H1 (cell line): ENCODE measurements around the gene SHROOM3. TPM values are rescaled to one million over a fixed set of nuclear protein-coding genes. Genes with fewer than 3 reads are reported as not detected.
A peak's percentile ranks its signal among the peaks of the same experiment; 100 is the strongest.

Experiments
- CTCF ChIA-PET: fragments of 300-600 bp; sonication (Branson Sonifier 250); formaldehyde crosslinking; loops from one replicate; lab custom pipeline; 2021; ENCODE audit not compliant: partially characterized antibody; lab: Charles Lee
- POLR2A ChIA-PET: fragments of 300-600 bp; sonication (Branson Sonifier 250); formaldehyde crosslinking; loops from one replicate; lab custom pipeline; 2021; ENCODE audit warnings: inconsistent platforms; ENCODE audit not compliant: partially characterized antibody; lab: Charles Lee
- DNase-seq, 2 experiments: peaks; one replicate each; pipeline versions ENCODE4 v3.0.0 to v3.0.0-alpha.2; 2010 to 2022; ENCODE audit warnings: low spot score in 2 of 2, low read depth in 1 of 2, mixed read lengths in 1 of 2
- FAIRE-seq: peaks from 2 replicates; lab custom pipeline; 2011; peaks lifted over from hg19 to GRCh38; lab: Jason Lieb, UNC
- H2AFZ ChIP-seq: 2 replicates; pipeline ENCODE4 v1.8.1; 2012; ENCODE audit warnings: low read length, inconsistent platforms
- H2AK5ac ChIP-seq: 2 replicates; pipeline ENCODE4 v1.6.1; 2013; ENCODE audit warnings: low read depth, low read length
- H2BK120ac ChIP-seq: replicated peaks from 2 replicates; pipeline ENCODE3; 2013; ENCODE audit warnings: low read depth, low read length, inconsistent platforms
- H2BK12ac ChIP-seq: 2 replicates; pipeline ENCODE4 v1.6.1; 2013; ENCODE audit warnings: low read depth, low read length
- H2BK15ac ChIP-seq: 2 replicates; pipeline ENCODE4 v1.6.1; 2013; ENCODE audit warnings: low read length
- H2BK20ac ChIP-seq: 2 replicates; pipeline ENCODE4 v1.6.1; 2013; ENCODE audit warnings: low read length
- H2BK5ac ChIP-seq: 2 replicates; pipeline ENCODE4 v1.6.1; 2013; ENCODE audit warnings: low read depth, low read length
- H3K14ac ChIP-seq: 2 replicates; pipeline ENCODE4 v1.6.1; 2013; ENCODE audit warnings: inconsistent platforms; ENCODE audit not compliant: insufficient read length
- H3K18ac ChIP-seq: 2 replicates; pipeline ENCODE4 v1.6.1; 2013; ENCODE audit warnings: low read length; ENCODE audit errors: extremely low read depth
- H3K23ac ChIP-seq: 2 replicates; pipeline ENCODE4 v1.6.1; 2013; ENCODE audit warnings: inconsistent platforms; ENCODE audit not compliant: insufficient read length
- H3K23me2 ChIP-seq: 2 replicates; pipeline ENCODE4 v1.6.1; 2013; ENCODE audit warnings: low read depth, low read length
- H3K27ac ChIP-seq: 2 replicates; pipeline ENCODE4 v1.6.1; 2011; ENCODE audit warnings: low read depth, low read length, inconsistent platforms
- H3K27me3 ChIP-seq, 4 experiments: replicated peaks in 1 of 4; 1 replicate in 1 of 4; 2 replicates in 3 of 4; pipeline versions ENCODE4 v1.6.1 to v1.8.1; 2011 to 2013; ENCODE audit warnings: low read length in 3 of 4, mild to moderate bottlenecking in 3 of 4, inconsistent platforms in 2 of 4, mixed read lengths in 2 of 4, moderate library complexity in 1 of 4; ENCODE audit not compliant: control insufficient read depth in 3 of 4, insufficient read depth in 3 of 4; ENCODE audit errors: extremely low read depth in 1 of 4
- H3K36me3 ChIP-seq, 4 experiments: 2 replicates each; pipeline versions ENCODE4 v1.6.1 to v1.8.1; 2011 to 2013; ENCODE audit warnings: mild to moderate bottlenecking in 4 of 4, low read length in 3 of 4, moderate library complexity in 2 of 4, control low read depth in 1 of 4, inconsistent platforms in 1 of 4; ENCODE audit not compliant: insufficient read depth in 4 of 4, control insufficient read depth in 2 of 4
- H3K4ac ChIP-seq: replicated peaks from 2 replicates; pipeline ENCODE3; 2013; ENCODE audit warnings: low read length, low read depth, mixed read lengths, inconsistent platforms; ENCODE audit not compliant: insufficient read length
- H3K4me1 ChIP-seq, 4 experiments: replicated peaks in 1 of 4; 1 replicate in 1 of 4; 2 replicates in 3 of 4; pipeline versions ENCODE4 v1.6.1 to v1.8.1; 2011 to 2013; ENCODE audit warnings: low read length in 3 of 4, inconsistent platforms in 2 of 4, mixed read lengths in 1 of 4; ENCODE audit not compliant: insufficient read depth in 4 of 4, control insufficient read depth in 3 of 4
- H3K4me2 ChIP-seq, 2 experiments: 2 replicates each; pipeline versions ENCODE4 v1.6.1 to v1.8.1; 2011 to 2013; ENCODE audit warnings: low read depth in 2 of 2, low read length in 2 of 2, control low read depth in 1 of 2, inconsistent platforms in 1 of 2, mild to moderate bottlenecking in 1 of 2; ENCODE audit not compliant: insufficient read depth in 1 of 2
- H3K4me3 ChIP-seq, 4 experiments: fragments of 200-600, 300-600 bp in 1 of 4; sonication (generic), shearing (Covaris generic), sonication (Bioruptor Twin) in 1 of 4; 2 replicates each; pipeline versions ENCODE4 v1.5.1 to v1.8.1; 2011 to 2016; ENCODE audit warnings: low read length in 4 of 4, low read depth in 3 of 4, control low read depth in 2 of 4, inconsistent platforms in 2 of 4, mild to moderate bottlenecking in 2 of 4, mixed read lengths in 1 of 4, moderate library complexity in 1 of 4; ENCODE audit not compliant: insufficient read depth in 2 of 4; ENCODE audit errors: extremely low read depth in 1 of 4
- H3K56ac ChIP-seq: replicated peaks from 2 replicates; pipeline ENCODE3; 2013; ENCODE audit warnings: low read depth, mild to moderate bottlenecking, mixed read lengths, low read length, inconsistent platforms; ENCODE audit not compliant: insufficient read length
- H3K79me1 ChIP-seq: 2 replicates; pipeline ENCODE4 v1.6.1; 2013; ENCODE audit warnings: low read depth, low read length, control low read depth
- H3K79me2 ChIP-seq, 2 experiments: 2 replicates each; pipeline versions ENCODE4 v1.6.1 to v1.8.1; 2012 to 2013; ENCODE audit warnings: low read length in 2 of 2, mild to moderate bottlenecking in 2 of 2, inconsistent platforms in 1 of 2; ENCODE audit not compliant: insufficient read depth in 2 of 2, control insufficient read depth in 1 of 2
- H3K9ac ChIP-seq, 4 experiments: replicated peaks in 1 of 4; 1 replicate in 1 of 4; 2 replicates in 3 of 4; pipeline versions ENCODE4 v1.6.1 to v1.8.1; 2011 to 2013; ENCODE audit warnings: low read depth in 3 of 4, low read length in 3 of 4, control low read depth in 2 of 4, mild to moderate bottlenecking in 2 of 4, moderate library complexity in 2 of 4, inconsistent platforms in 1 of 4; ENCODE audit errors: extremely low read depth in 1 of 4
- H3K9me3 ChIP-seq, 2 experiments: 2 replicates each; pipeline versions ENCODE4 v1.6.1 to v1.8.1; 2012 to 2013; ENCODE audit warnings: mild to moderate bottlenecking in 2 of 2, moderate library complexity in 2 of 2, control low read depth in 1 of 2, inconsistent platforms in 1 of 2, low read depth in 1 of 2, low read length in 1 of 2, mixed read lengths in 1 of 2; ENCODE audit not compliant: insufficient read depth in 2 of 2
- H4K20me1 ChIP-seq, 2 experiments: replicated peaks in 1 of 2; 2 replicates each; pipeline versions ENCODE3 to v1.8.1; 2011 to 2013; ENCODE audit warnings: inconsistent platforms in 2 of 2, low read length in 2 of 2, mild to moderate bottlenecking in 1 of 2; ENCODE audit not compliant: insufficient read depth in 2 of 2, control insufficient read depth in 1 of 2
- H4K5ac ChIP-seq: 2 replicates; pipeline ENCODE4 v1.6.1; 2013; ENCODE audit warnings: low read length, low read depth, mixed read lengths, inconsistent platforms; ENCODE audit not compliant: insufficient read length
- H4K8ac ChIP-seq: 2 replicates; pipeline ENCODE4 v1.8.0; 2013; ENCODE audit warnings: mild to moderate bottlenecking, moderate library complexity, low read length, inconsistent platforms; ENCODE audit not compliant: insufficient read depth; ENCODE audit errors: extremely low read depth
- H4K91ac ChIP-seq: replicated peaks from 2 replicates; pipeline ENCODE3; 2013; ENCODE audit warnings: low read length, mixed read lengths, inconsistent platforms; ENCODE audit not compliant: insufficient read length
- BACH1 ChIP-seq: IDR thresholded peaks from 2 replicates; pipeline ENCODE4 v1.6.1; 2012; ENCODE audit warnings: low read length, improper control_type of control experiment
- CBX5 ChIP-seq: fragments of 300-800, 300-1000 bp; sonication (generic); IDR thresholded peaks from 2 replicates; pipeline ENCODE4 v1.7.1; 2016; ENCODE audit warnings: antibody characterized with exemption, low read length, low read depth
- CEBPB ChIP-seq: IDR thresholded peaks from 2 replicates; pipeline ENCODE4 v1.6.1; 2012; ENCODE audit warnings: low read depth, low read length
- EZH2 ChIP-seq: fragments of 200-600 bp; sonication (generic); IDR thresholded peaks from 2 replicates; pipeline ENCODE4 v1.7.1; 2012; ENCODE audit warnings: low read depth, mild to moderate bottlenecking, moderate library complexity, low read length, inconsistent platforms; ENCODE audit not compliant: severe bottlenecking
- MAFK ChIP-seq: IDR thresholded peaks from 2 replicates; pipeline ENCODE4 v1.6.1; 2012; ENCODE audit warnings: low read depth, mild to moderate bottlenecking, improper control_type of control experiment, low read length
- NANOG ChIP-seq: IDR thresholded peaks from 2 replicates; pipeline ENCODE4 v1.6.1; 2011; ENCODE audit warnings: low read length, low read depth, mild to moderate bottlenecking, inconsistent platforms; ENCODE audit not compliant: insufficient read depth, poor library complexity, severe bottlenecking
- TBP ChIP-seq: IDR thresholded peaks from 2 replicates; pipeline ENCODE4 v1.6.1; 2011; ENCODE audit warnings: low read depth, low read length, improper control_type of control experiment
- TEAD4 ChIP-seq: IDR thresholded peaks from 2 replicates; pipeline ENCODE4 v1.6.1; 2012; ENCODE audit warnings: low read depth, low read length, inconsistent platforms, mixed read lengths
- WGBS, 2 experiments: shearing (Covaris generic) in 1 of 2; methylation state at CpG; one replicate each; pipeline versions ENCODE4 v1.1.6 to v1.1.7; 2013 to 2015; ENCODE audit warnings: low lambda C conversion rate in 2 of 2, mixed read lengths in 2 of 2, inconsistent platforms in 1 of 2, low coverage in 1 of 2, missing lambda C conversion rate in 1 of 2; ENCODE audit not compliant: insufficient replicate concordance in 2 of 2, insufficient coverage in 1 of 2, insufficient read length in 1 of 2; ENCODE audit errors: extremely low coverage in 1 of 2, missing lambda C conversion rate in 1 of 2; 5-methylcytosine and 5-hydroxymethylcytosine counted together
- polyA plus RNA-seq, 7 experiments: library from polyadenylated mRNA; depleted of rRNA in 3 of 7; stranded (reverse) in 5 of 7; unstranded in 2 of 7; fragments of >200 nt in 5 of 7; fragments of 200-250 nt in 2 of 7; gene quantifications; 1 replicate in 5 of 7; 2 replicates in 1 of 7; 4 replicates in 1 of 7; pipeline versions ENCODE4 v1.2.1 to v1.2.3, GENCODE V29; 2011 to 2013; ENCODE audit warnings: missing spikeins in 2 of 7, mixed read lengths in 2 of 7
- total RNA-seq: library from RNA; stranded (reverse); fragmentation: NEBNext Ultra II Directional; extraction: Animal tissue kit (Norgen Biotek cat#: 25700); gene quantifications from 2 replicates; pipeline ENCODE4 v1.2.1, GENCODE V29; 2021

SHROOM3 gene
- total and polyA plus RNA-seq, 2 of the 8 experiments (the other 6 are each of a cell fraction or from before 2014, with no cell fraction given), result 15.8 to 34.0 TPM

GRCh38 chr4:76764251-76764650 lies 329.2 kb downstream of the SHROOM3 start:
- H3K27ac ChIP-seq, result no peak overlapping the region
- H4K20me1 ChIP-seq, result no peaks in the 10 kb centered on the region
- H3K18ac ChIP-seq, result no peak overlapping the region
- H3K27me3 ChIP-seq, result no peaks in the 10 kb centered on the region; a peak in 1 of 7 replicates
- no peak overlapping the region for H4K91ac ChIP-seq
- H2BK5ac ChIP-seq, result no peak overlapping the region
- H3K36me3 ChIP-seq, result peaks cover 14 to 36% (median 28%) of the 10 kb centered on the region in 4 experiments; a peak in 7 of 8 replicates
- H2BK12ac ChIP-seq, result no peak overlapping the region
- no peak overlapping the region for H2AK5ac ChIP-seq
- H3K23me2 ChIP-seq, result no peaks in the 10 kb centered on the region
- no peak overlapping the region for H4K8ac ChIP-seq
- ChIA-PET CTCF (interaction anchor here (0.6 to 1.0 kb wide), 6 partner anchors 34 to 393 kb away, joined by 3 to 6 read pairs (median 4); no protein-coding TSS in a partner anchor), POLR2A (interaction anchor here (0.8 kb wide), 1 partner anchor 38 kb away, joined by 4 read pairs; no protein-coding TSS in a partner anchor)
- TF ChIP-seq NANOG (no peak), CEBPB (no peak), CBX5 (no peak), TEAD4 (0 out of 2 replicates have a peak, but pooled peaks have one; percentile 52), EZH2 (no peak), TBP (no peak), MAFK (peak; percentile 70), BACH1 (peak; percentile 37; the same call in 1 of the 2 replicates)
- H3K4me3 ChIP-seq, result no peak overlapping the region
- no peak overlapping the region for H3K56ac ChIP-seq
- H3K23ac ChIP-seq, result no peak overlapping the region
- no peaks in the 10 kb centered on the region for H3K9me3 ChIP-seq
- no peak overlapping the region for H3K9ac ChIP-seq
- no peak overlapping the region for H2AFZ ChIP-seq
- no peaks in the 10 kb centered on the region; the same call in 1 of the 2 replicates for H3K79me1 ChIP-seq
- no peak for DNase-seq
- no peak overlapping the region for H2BK15ac ChIP-seq
- H4K5ac ChIP-seq, result no peak overlapping the region
- WGBS, 2 experiments, result 50% methylated on average over 1 of the region's 1 CpG; no CpG with 5 or more reads in 1 of the 2 experiments
- no peak overlapping the region for H3K4ac ChIP-seq
- H3K4me2 ChIP-seq, result no peak overlapping the region
- FAIRE-seq, result peak; percentile 65
- H2BK20ac ChIP-seq, result no peak overlapping the region
- H3K4me1 ChIP-seq, result no peaks in the 10 kb centered on the region
- H3K79me2 ChIP-seq, result no peaks in the 10 kb centered on the region
- no peak overlapping the region for H2BK120ac ChIP-seq
- H3K14ac ChIP-seq, result no peak overlapping the region
